ENCODE data around the gene CRYBG2.
A peak's percentile ranks its signal among the peaks of the same experiment; 100 is the strongest.

DNA sequence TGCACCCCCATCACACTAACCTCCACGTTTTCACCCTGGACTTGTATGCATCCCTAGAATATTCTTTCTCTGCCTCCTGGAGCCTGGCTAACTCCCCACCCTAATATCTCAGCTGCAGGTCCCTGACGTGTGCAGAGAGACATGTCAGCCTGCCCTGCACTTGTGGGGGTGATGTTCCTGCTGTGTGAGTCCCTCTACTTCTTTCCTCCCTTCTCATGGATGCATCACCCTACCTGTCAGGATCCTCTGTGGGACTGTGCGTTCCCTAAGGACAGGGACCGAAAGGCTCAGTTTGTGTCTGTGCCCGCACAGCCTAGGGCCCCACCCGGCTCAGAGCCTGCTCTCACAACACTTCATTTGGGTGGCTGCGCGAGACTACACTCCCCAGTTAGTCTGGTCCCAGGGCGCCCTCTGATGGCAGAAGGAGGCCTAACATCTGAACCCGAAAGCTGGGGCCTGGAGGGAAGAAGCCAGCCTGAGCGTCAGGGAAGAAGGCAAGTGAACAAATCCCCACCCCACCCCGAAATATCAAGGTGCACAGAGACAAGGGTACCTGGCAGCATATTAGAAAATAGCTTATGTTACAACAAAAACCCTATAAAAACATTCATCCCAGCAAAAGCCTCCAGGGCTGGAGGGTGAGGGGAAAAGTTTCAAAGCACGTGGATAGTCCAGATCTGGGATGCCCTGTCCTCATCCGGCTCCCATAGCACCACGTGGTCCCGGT is 32.5 kb downstream of the CRYBG2 start:
- TF ChIP-seq, protein P1, sequence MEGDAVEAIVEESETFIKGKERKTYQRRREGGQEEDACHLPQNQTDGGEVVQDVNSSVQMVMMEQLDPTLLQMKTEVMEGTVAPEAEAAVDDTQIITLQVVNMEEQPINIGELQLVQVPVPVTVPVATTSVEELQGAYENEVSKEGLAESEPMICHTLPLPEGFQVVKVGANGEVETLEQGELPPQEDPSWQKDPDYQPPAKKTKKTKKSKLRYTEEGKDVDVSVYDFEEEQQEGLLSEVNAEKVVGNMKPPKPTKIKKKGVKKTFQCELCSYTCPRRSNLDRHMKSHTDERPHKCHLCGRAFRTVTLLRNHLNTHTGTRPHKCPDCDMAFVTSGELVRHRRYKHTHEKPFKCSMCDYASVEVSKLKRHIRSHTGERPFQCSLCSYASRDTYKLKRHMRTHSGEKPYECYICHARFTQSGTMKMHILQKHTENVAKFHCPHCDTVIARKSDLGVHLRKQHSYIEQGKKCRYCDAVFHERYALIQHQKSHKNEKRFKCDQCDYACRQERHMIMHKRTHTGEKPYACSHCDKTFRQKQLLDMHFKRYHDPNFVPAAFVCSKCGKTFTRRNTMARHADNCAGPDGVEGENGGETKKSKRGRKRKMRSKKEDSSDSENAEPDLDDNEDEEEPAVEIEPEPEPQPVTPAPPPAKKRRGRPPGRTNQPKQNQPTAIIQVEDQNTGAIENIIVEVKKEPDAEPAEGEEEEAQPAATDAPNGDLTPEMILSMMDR (IDR thresholded peaks at IDR 0.05; ENCODE audit: low read depth, low read length), result peak; percentile 74
- no peak for TF ChIP-seq EZH2phosphoT487 (IDR thresholded peaks at IDR 0.05; ENCODE audit: low read depth)

All from OCI-LY3 (cell line).